ENCODE data around the gene TCF7. TPM values are rescaled to one million over a fixed set of nuclear protein-coding genes. Genes with fewer than 3 reads are reported as not detected.
A peak's percentile ranks its signal among the peaks of the same experiment; 100 is the strongest.

The TCF7 gene
- total and polyA plus RNA-seq, 4 donors = 1.3 to 2.7 (median 2.2) TPM

GRCh38 chr5:134113363-134113889, 1.1 kb upstream of the TCF7 start:
- 24% methylated on average over 30 of the region's 30 CpGs for WGBS
- no peaks in the 10 kb centered on the region for H3K36me3 ChIP-seq (ENCODE audit: control insufficient read depth in 4 of 4, insufficient read depth in 3 of 4, low read depth in 1 of 4, low read length in 3 of 4)
- no peaks in the 10 kb centered on the region for H3K27me3 ChIP-seq (ENCODE audit: control insufficient read depth in 4 of 4, insufficient read depth in 4 of 4, low read length in 3 of 4)
- no peak overlapping the region for H3K27ac ChIP-seq (ENCODE audit: low read depth in 1 of 2, low read length in 2 of 2)
- peak overlapping the region in 1 of 3 donors; percentile 78 for H3K4me3 ChIP-seq (ENCODE audit: low read depth in 1 of 3, low read length in 3 of 3)
- DNase-seq (ENCODE audit: low spot score) = no peak
- no peaks in the 10 kb centered on the region for H3K9me3 ChIP-seq (ENCODE audit: control insufficient read depth in 4 of 4, low read length in 3 of 4)
- H3K4me1 ChIP-seq (ENCODE audit: control insufficient read depth in 4 of 4, insufficient read depth in 4 of 4, low read length in 3 of 4) = peaks cover 2 to 14% (median 8%) of the 10 kb centered on the region in 4 donors
- H3K9ac ChIP-seq (ENCODE audit: low read depth in 1 of 2, low read length in 2 of 2) = peak overlapping the region in 1 of 2 donors; percentile 41
- TF ChIP-seq, protein P1, sequence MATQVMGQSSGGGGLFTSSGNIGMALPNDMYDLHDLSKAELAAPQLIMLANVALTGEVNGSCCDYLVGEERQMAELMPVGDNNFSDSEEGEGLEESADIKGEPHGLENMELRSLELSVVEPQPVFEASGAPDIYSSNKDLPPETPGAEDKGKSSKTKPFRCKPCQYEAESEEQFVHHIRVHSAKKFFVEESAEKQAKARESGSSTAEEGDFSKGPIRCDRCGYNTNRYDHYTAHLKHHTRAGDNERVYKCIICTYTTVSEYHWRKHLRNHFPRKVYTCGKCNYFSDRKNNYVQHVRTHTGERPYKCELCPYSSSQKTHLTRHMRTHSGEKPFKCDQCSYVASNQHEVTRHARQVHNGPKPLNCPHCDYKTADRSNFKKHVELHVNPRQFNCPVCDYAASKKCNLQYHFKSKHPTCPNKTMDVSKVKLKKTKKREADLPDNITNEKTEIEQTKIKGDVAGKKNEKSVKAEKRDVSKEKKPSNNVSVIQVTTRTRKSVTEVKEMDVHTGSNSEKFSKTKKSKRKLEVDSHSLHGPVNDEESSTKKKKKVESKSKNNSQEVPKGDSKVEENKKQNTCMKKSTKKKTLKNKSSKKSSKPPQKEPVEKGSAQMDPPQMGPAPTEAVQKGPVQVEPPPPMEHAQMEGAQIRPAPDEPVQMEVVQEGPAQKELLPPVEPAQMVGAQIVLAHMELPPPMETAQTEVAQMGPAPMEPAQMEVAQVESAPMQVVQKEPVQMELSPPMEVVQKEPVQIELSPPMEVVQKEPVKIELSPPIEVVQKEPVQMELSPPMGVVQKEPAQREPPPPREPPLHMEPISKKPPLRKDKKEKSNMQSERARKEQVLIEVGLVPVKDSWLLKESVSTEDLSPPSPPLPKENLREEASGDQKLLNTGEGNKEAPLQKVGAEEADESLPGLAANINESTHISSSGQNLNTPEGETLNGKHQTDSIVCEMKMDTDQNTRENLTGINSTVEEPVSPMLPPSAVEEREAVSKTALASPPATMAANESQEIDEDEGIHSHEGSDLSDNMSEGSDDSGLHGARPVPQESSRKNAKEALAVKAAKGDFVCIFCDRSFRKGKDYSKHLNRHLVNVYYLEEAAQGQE (IDR thresholded peaks at IDR 0.05) = no peak
- TF ChIP-seq MAX (IDR thresholded peaks at IDR 0.05) = no peak
- no peak for TF ChIP-seq ZBTB33 (IDR thresholded peaks at IDR 0.05)
- TF ChIP-seq, protein P2, sequence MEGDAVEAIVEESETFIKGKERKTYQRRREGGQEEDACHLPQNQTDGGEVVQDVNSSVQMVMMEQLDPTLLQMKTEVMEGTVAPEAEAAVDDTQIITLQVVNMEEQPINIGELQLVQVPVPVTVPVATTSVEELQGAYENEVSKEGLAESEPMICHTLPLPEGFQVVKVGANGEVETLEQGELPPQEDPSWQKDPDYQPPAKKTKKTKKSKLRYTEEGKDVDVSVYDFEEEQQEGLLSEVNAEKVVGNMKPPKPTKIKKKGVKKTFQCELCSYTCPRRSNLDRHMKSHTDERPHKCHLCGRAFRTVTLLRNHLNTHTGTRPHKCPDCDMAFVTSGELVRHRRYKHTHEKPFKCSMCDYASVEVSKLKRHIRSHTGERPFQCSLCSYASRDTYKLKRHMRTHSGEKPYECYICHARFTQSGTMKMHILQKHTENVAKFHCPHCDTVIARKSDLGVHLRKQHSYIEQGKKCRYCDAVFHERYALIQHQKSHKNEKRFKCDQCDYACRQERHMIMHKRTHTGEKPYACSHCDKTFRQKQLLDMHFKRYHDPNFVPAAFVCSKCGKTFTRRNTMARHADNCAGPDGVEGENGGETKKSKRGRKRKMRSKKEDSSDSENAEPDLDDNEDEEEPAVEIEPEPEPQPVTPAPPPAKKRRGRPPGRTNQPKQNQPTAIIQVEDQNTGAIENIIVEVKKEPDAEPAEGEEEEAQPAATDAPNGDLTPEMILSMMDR (IDR thresholded peaks at IDR 0.05; ENCODE audit: low read depth, low read length, missing input control) = no peak
- TF ChIP-seq RAD21 (IDR thresholded peaks at IDR 0.05) = no peak
- TF ChIP-seq FOXA2 (IDR thresholded peaks at IDR 0.05) = no peak
- no peak for TF ChIP-seq NR2F2 (IDR thresholded peaks at IDR 0.05)

- Histone ChIP-seq H3K27me3 (ENCODE audit: control insufficient read depth in 4 of 4, insufficient read depth in 4 of 4, low read length in 3 of 4) (no peaks in the 10 kb centered on the region), H3K4me3 (ENCODE audit: low read depth in 1 of 3, low read length in 3 of 3) (peak overlapping the region in 2 of 3 donors; percentile 43 to 78), H3K9ac (ENCODE audit: low read depth in 1 of 2, low read length in 2 of 2) (no peak overlapping the region), H3K9me3 (ENCODE audit: control insufficient read depth in 4 of 4, low read length in 3 of 4) (no peaks in the 10 kb centered on the region), H3K36me3 (ENCODE audit: control insufficient read depth in 4 of 4, insufficient read depth in 3 of 4, low read depth in 1 of 4, low read length in 3 of 4) (no peaks in the 10 kb centered on the region), H3K4me1 (ENCODE audit: control insufficient read depth in 4 of 4, insufficient read depth in 4 of 4, low read length in 3 of 4) (peaks cover 2 to 14% (median 8%) of the 10 kb centered on the region in 4 donors), H3K27ac (ENCODE audit: low read depth in 1 of 2, low read length in 2 of 2) (peak overlapping the region in 1 of 2 donors; percentile 31)
- TF ChIP-seq RXRA (IDR thresholded peaks at IDR 0.05) = peak in 1 of 2 donors; percentile 18
- no peak for TF ChIP-seq NR2F2 (IDR thresholded peaks at IDR 0.05)
- peak; percentile 43 for DNase-seq (ENCODE audit: low spot score)
- 5% methylated on average over 110 of the region's 110 CpGs for WGBS
Observed at GRCh38 chr5:134114886-134115805, 665 bp downstream of the TCF7 start.

Data from liver (tissue), 9 donors.